Right hindlimb (tissue), 1 donor: ENCODE results near the gene ERGIC2.

Experiments used
- DNase-seq: peaks from one replicate; pipeline ENCODE4 v3.0.0-alpha.2; 2018

Gene ERGIC2

GRCh38 chr12:29374012-29374411, 7.0 kb downstream of the ERGIC2 start:
- DNase-seq = no peak

DNA sequence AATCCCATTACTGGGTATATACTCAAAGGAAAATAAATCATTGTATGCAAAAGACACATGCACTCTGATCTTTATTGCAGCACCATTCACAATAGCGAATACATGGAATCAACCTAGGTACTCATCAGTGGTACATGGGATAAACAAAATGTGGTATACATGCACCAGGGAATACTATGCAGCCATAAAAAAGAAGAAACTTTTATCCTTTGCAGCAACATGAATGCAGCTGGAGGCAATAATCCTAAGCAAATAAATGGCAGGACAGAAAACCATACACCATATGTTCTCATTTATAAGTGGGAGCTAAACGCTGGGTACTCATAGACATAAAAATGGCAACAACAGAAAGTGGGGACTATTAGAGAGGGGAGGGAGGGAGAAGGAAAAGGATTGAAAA, 15.9 kb downstream of the ERGIC2 start:
- no peak for DNase-seq

DNA sequence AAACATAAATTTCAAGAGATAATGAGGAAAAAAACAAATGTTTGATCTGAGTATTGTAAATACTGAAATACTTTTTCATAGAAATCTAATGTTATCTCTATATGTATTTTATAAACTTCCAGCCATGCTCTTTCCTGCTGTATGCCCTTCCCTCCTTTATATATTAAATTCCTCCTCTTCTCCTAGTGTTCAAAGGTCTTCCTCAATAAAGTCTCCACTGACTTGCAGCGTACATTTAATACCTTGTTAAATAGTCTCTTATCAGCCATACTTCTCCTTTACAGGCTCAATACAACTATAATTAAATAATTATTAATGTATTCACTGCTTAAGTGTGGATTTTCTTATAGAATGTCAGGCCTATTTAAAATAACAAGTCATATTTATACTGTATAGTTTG, 26.0 kb downstream of the ERGIC2 start:
- no peak for DNase-seq

DNA sequence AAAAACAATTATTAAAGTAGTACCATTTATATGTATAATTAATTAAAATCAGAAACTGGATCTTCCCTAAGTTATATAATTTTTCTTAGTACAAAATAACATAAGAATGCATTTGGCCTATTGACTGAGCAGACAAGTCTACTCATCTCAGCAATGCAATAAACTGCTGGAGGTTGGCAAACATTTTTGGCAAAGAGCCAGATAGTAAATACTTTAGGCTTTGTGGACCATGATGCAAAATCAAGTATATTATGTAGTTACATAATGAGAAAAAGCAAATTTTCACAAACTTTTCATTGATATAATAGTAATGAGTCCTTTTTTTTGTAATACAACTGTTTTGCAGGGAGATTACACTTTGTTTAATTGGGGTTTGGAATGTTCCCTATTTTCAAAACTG, 30.9 kb downstream of the ERGIC2 start:
- no peak for DNase-seq

DNA sequence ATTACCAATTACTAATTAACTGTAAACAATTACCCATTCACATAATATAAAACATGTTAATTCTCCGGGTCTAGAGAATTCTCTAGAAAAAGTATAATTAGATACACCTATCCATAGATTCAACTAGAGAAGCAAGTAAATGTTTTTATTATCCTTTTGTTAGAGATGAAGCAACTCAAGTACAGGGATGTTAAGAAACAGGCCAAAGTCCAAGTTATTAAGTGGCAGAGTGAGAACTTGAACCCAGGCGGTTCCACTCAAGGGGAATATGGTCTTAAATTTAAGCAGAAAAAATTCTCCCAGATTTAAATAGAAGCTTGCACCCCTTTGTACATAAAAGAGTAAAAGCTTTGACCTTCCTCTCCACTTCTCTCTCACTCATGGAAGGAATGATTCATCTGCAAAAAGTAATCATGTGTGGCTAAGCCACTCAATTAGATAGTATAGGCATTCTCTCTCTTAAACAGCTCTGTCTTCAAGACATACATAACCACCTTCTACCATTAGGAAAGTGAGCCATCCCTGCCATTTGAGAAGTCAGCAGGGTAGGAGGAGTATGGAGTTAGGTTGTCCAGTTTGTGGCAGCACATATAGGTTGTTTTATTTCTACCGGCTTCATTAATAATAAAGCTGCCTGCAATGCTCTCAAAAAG, 34.1 kb downstream of the ERGIC2 start:
- no peak for DNase-seq

- no peak for DNase-seq
Observed at GRCh38 chr12:29343022-29343799, 37.8 kb downstream of the ERGIC2 start.

DNA sequence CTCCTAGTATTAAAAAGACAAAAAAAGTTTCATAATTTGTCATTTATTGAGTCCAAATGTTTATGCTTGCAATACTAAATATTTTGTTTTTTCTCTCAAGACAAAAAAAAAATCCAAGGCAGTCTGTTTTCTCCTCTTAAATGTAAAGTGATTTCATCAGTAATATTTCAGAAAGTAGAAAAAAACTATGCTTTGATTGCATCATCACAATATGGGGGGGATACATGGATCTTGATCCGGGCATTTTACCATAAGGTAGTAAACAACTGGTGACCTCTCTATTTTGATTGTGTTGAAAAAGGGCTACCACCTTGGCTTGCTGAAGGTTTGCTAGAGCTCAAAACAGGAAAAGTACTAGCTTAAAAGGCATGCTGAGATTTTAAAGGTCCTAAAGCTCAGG, 43.6 kb downstream of the ERGIC2 start:
- DNase-seq = no peak

GRCh38 chr12:29334937-29335336, 46.0 kb downstream of the ERGIC2 start:
- DNase-seq = no peak

GRCh38 chr12:29333178-29333577, 47.8 kb downstream of the ERGIC2 start:
- DNase-seq = no peak

GRCh38 chr12:29329411-29329810, 51.6 kb downstream of the ERGIC2 start:
- DNase-seq = no peak

- no peak for DNase-seq
Observed at GRCh38 chr12:29322157-29322556, 58.8 kb downstream of the ERGIC2 start.

GRCh38 chr12:29320295-29321085, 60.5 kb downstream of the ERGIC2 start:
- no peak for DNase-seq

GRCh38 chr12:29317556-29318363, 63.2 kb downstream of the ERGIC2 start:
- peak; percentile 50 for DNase-seq

GRCh38 chr12:29316752-29317151, 64.2 kb downstream of the ERGIC2 start:
- no peak for DNase-seq

DNA sequence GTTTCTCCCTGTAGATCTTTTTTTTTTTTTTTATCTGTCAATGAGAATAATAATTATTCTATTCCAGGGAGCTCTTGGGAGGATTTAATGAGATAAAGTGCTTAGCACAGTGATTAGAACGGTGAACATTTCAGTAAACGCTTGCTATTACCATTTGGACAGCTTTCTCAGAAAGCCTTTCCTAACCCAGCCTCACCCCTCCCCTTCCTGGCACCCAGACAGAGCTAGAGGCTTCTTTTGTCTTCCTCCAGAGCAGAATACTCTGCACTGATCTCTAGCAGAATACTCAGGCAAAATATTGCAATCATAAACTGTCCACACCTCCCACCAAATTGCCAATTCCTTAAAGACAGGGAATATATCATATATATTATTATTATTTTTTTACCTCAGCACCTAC, 66.6 kb downstream of the ERGIC2 start:
- DNase-seq = peak; percentile 29

GRCh38 chr12:29310899-29311298, 70.1 kb downstream of the ERGIC2 start:
- DNase-seq = no peak

DNA sequence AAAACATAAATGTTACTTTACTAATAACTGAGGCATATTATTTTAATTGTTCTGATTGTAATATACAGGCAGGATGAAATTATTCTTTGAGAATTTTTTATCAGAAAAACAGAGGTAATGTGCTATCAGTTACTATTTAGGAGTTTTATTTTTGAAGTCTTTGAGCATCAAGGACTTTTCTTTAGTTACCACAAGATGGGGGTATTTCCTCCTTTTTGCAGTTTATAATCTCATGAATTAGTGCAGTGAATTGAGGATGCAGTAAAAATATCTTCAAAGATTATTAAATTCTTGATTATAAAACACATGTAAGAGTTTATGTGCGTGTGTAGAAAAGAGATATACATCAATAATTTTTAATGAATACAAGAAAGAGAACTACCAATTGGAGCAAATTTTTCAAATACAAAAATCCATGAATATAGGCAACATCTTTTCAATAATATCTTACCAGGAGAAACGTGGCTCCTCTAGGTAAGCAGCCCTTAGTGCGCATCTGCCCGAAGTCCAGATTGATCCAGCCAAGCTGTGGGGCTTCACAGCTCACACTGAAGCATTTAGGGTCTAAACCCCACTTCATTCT, 71.6 kb downstream of the ERGIC2 start:
- no peak for DNase-seq

DNA sequence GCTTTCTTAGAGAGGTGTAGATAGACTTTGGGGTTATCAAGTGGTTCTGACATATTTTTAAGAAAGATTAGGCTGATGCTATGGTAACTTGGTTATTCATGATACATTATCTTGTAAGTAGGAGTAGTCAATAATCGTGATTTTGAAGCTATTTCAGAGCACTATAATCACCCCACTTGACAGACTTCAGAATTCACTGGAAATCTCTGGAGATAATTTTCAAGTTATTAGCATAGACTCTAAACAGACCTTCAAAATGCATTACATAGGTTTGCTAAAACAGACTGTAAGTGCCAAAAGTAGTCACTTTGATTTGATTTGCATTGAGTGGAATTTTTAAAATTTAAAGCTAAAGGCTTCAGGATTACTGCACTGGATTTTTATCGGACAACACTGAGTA, 74.3 kb downstream of the ERGIC2 start:
- DNase-seq = no peak

GRCh38 chr12:29306266-29306665, 74.7 kb downstream of the ERGIC2 start:
- DNase-seq = no peak

GRCh38 chr12:29304388-29304787, 76.6 kb downstream of the ERGIC2 start:
- no peak for DNase-seq

DNA sequence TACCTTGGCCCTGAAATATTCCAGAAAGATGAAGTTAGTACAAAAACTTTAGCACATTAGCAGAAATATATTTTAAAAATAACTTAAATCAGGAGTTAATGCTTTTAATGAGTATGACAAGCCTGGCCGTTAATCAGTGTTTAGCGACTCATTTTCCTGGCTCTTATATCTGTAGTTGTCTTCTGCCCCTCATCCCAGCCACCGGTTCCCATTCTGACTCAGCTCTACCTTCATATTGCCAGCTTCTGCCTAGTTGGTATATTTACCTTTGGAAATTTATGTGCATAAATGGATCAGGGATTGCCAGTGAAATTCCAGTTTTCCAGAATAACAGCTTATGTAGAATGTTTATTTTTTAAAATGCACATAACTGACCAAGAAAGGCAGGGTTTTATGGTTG, 79.9 kb downstream of the ERGIC2 start:
- no peak for DNase-seq

- DNase-seq = no peak
Observed at GRCh38 chr12:29299633-29300032, 81.3 kb downstream of the ERGIC2 start.

DNA sequence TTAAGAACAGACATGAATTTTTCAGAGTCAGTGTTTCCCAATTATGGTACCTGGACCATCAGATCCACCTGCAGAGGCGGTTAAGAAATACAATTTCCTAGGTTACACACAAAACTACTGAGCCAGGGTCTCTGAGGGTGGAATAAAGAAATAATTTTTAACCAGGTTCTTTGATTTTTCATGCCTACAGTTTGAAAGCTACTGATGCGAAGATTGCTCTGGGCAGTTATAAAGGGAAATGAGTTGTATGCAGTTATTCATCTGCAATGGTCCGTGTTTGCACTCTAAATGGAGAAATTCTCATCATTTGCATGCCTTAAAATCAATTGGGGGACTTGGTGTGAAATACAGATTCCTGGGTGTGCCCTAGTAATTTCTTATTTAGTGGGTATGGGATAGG, 89.7 kb downstream of the ERGIC2 start:
- no peak for DNase-seq
